ENCODE results near the gene ITGA6.

- no peak for TF ChIP-seq CTCF (conservative IDR thresholded peaks at IDR 0.05; ENCODE audit: low read length)
- TF ChIP-seq EZH2phosphoT487 (IDR thresholded peaks at IDR 0.05; ENCODE audit: borderline replicate concordance, low read depth, low read length) = no peak
These were observed 35.5 kb downstream of the ITGA6 start for GRCh38 chr2:172462849-172463381.

Data from OCI-LY7 (cell line).